GM13976 (cell line): ENCODE results near the gene SMYD3.

ENCODE experiments used
- DNase-seq: peaks from one replicate; pipeline ENCODE4 v3.0.0; 2012; ENCODE audit warnings: low spot score
- CTCF ChIP-seq: IDR thresholded peaks from 2 replicates; pipeline ENCODE4 v1.5.1; 2012; ENCODE audit warnings: borderline replicate concordance, mild to moderate bottlenecking; ENCODE audit not compliant: insufficient read depth; ENCODE audit errors: extremely low read depth, missing control alignments, control extremely low read depth
- in situ Hi-C: fragments of 300-500 bp; cut with MboI; formaldehyde crosslinking; loops from one replicate; pipeline ENCODE4 v1.12.0; 2022; ENCODE audit warnings: low sequenced_read_pairs, mixed read lengths, inconsistent platforms; ENCODE audit not compliant: unreplicated experiment

The SMYD3 gene

GRCh38 chr1:246179401-246179800 is 327.7 kb downstream of the SMYD3 start:
- DNase-seq, result no peak
- in situ Hi-C loops, result no loop called here

GRCh38 chr1:246178717-246179311 is 328.3 kb downstream of the SMYD3 start:
- no peak for TF ChIP-seq CTCF
- no peak for DNase-seq
- in situ Hi-C loops, result no loop called here

More at GRCh38 chr1:246179401-246179800, 327.7 kb downstream of the SMYD3 start:
- TF ChIP-seq CTCF, result no peak

- no peak for TF ChIP-seq CTCF
- no peak for DNase-seq
- in situ Hi-C loops, result no loop called here
Measured at GRCh38 chr1:246176126-246177024, 330.7 kb downstream of the SMYD3 start.

GRCh38 chr1:246170574-246171261 is 336.4 kb downstream of the SMYD3 start:
- in situ Hi-C loops, result no loop called here
- peak; percentile 32 for DNase-seq
- no peak for TF ChIP-seq CTCF

- no peak for DNase-seq
- TF ChIP-seq CTCF, result no peak
- in situ Hi-C loops, result no loop called here
Measured at GRCh38 chr1:246169486-246169885, 337.6 kb downstream of the SMYD3 start.

- no peak for TF ChIP-seq CTCF
- in situ Hi-C loops, result no loop called here
- no peak for DNase-seq
Measured at GRCh38 chr1:246169019-246169418, 338.1 kb downstream of the SMYD3 start.
